Measurements from ENCODE around the gene CRK. TPM values are rescaled to one million over a fixed set of nuclear protein-coding genes. Genes with fewer than 3 reads are reported as not detected.

The CRK gene
- total and polyA plus RNA-seq, 10 of the 15 experiments (the other 5 are each of a cell fraction or from before 2014, with no cell fraction given), result 11.1 to 23.8 (median 20.5) TPM

- no peak for TF ChIP-seq ZBTB4 (CRISPR knock-in tag; IDR thresholded peaks at IDR 0.05)
- no peak for TF ChIP-seq NR2C2 (IDR thresholded peaks at IDR 0.05; ENCODE audit: borderline replicate concordance, control insufficient read depth, insufficient read length, low read depth)
- no peak for TF ChIP-seq SPI1 (IDR thresholded peaks at IDR 0.05; ENCODE audit: borderline replicate concordance, insufficient read depth, low read depth, low read length)
- TF ChIP-seq POLR2AphosphoS5 (IDR thresholded peaks at IDR 0.05; ENCODE audit: low read length), result no peak; the same call in 1 of the 2 replicates
- TF ChIP-seq BCL3 (IDR thresholded peaks at IDR 0.05; ENCODE audit: borderline replicate concordance, insufficient read depth, low read depth, low read length, poor library complexity, severe bottlenecking), result no peak
- TF ChIP-seq CTCF (IDR thresholded peaks at IDR 0.05 in 2 of 3, conservative IDR thresholded peaks at IDR 0.05 in 1 of 3; ENCODE audit: control insufficient read depth in 2 of 3, extremely low read depth in 1 of 3, insufficient read depth in 1 of 3, low read depth in 3 of 3, low read length in 3 of 3), result no peak
- no peak for TF ChIP-seq MTA3 (IDR thresholded peaks at IDR 0.05; ENCODE audit: borderline replicate concordance, low read length)
- TF ChIP-seq, protein P1, sequence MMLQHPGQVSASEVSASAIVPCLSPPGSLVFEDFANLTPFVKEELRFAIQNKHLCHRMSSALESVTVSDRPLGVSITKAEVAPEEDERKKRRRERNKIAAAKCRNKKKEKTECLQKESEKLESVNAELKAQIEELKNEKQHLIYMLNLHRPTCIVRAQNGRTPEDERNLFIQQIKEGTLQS (IDR thresholded peaks at IDR 0.05; ENCODE audit: borderline replicate concordance, extremely low read depth, low read depth, low read length), result no peak
- no peak for TF ChIP-seq POU2F2 (IDR thresholded peaks at IDR 0.05; ENCODE audit: borderline replicate concordance, low read depth, low read length)
- no peak for TF ChIP-seq WRNIP1 (IDR thresholded peaks at IDR 0.05; ENCODE audit: borderline replicate concordance, low read depth, low read length)
- no peak for TF ChIP-seq SIX5 (IDR thresholded peaks at IDR 0.05; ENCODE audit: low read depth, low read length, severe bottlenecking)
- TF ChIP-seq SMARCA5 (IDR thresholded peaks at IDR 0.05), result 0 out of 2 replicates have a peak, but pooled peaks have one; percentile 35
- no peak for TF ChIP-seq SREBF2 (IDR thresholded peaks at IDR 0.05; ENCODE audit: low read length)
- no peak for TF ChIP-seq CHD4 (IDR thresholded peaks at IDR 0.05)
- TF ChIP-seq, protein P2, sequence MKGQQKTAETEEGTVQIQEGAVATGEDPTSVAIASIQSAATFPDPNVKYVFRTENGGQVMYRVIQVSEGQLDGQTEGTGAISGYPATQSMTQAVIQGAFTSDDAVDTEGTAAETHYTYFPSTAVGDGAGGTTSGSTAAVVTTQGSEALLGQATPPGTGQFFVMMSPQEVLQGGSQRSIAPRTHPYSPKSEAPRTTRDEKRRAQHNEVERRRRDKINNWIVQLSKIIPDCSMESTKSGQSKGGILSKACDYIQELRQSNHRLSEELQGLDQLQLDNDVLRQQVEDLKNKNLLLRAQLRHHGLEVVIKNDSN (IDR thresholded peaks at IDR 0.05; ENCODE audit: borderline replicate concordance, extremely low read length, insufficient read depth, low read depth, low read length), result no peak
- no peak for TF ChIP-seq CBFB (IDR thresholded peaks at IDR 0.05; ENCODE audit: low read depth)
- no peak for TF ChIP-seq CBX3 (IDR thresholded peaks at IDR 0.05; ENCODE audit: borderline replicate concordance, low read depth)
- TF ChIP-seq RAD51 (IDR thresholded peaks at IDR 0.05), result no peak
- TF ChIP-seq, protein P3, sequence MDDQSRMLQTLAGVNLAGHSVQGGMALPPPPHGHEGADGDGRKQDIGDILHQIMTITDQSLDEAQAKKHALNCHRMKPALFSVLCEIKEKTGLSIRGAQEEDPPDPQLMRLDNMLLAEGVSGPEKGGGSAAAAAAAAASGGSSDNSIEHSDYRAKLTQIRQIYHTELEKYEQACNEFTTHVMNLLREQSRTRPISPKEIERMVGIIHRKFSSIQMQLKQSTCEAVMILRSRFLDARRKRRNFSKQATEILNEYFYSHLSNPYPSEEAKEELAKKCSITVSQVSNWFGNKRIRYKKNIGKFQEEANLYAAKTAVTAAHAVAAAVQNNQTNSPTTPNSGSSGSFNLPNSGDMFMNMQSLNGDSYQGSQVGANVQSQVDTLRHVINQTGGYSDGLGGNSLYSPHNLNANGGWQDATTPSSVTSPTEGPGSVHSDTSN (IDR thresholded peaks at IDR 0.05; ENCODE audit: insufficient replicate concordance, low read depth, low read length), result no peak
These were observed 31.0 kb upstream of the CRK start (continued) for GRCh38 chr17:1486802-1487695.
